WTC11 (cell line): ENCODE data around the gene GABRG3. TPM values are rescaled to one million over a fixed set of nuclear protein-coding genes. Genes with fewer than 3 reads are reported as not detected.

ENCODE experiments used
- ATAC-seq: fragments of 200-7000 bp; cut with Tn5 transposase; 2 replicates; pipeline ENCODE4 v1.10.0; 2021; ENCODE audit warnings: mild to moderate bottlenecking, moderate library complexity
- CTCF ChIA-PET: fragments of 300-600 bp; sonication (Branson Sonifier 250); formaldehyde crosslinking; loops from one replicate; lab custom pipeline; 2021; ENCODE audit warnings: antibody characterized with exemption; lab: Charles Lee
- POLR2A ChIA-PET: fragments of 350-600 bp; sonication (Branson Sonifier 250); formaldehyde crosslinking; loops from one replicate; lab custom pipeline; 2021; ENCODE audit warnings: antibody characterized with exemption; lab: Charles Lee
- DNase-seq: peaks from one replicate; pipeline ENCODE4 v3.0.0; 2021; ENCODE audit warnings: low spot score
- H3K27ac Mint-ChIP-seq: 2 replicates; pipeline ENCODE4 v1.8.0; 2021; ENCODE audit warnings: mixed read lengths
- H3K27me3 Mint-ChIP-seq: 2 replicates; pipeline ENCODE4 v1.8.0; 2021; ENCODE audit warnings: low read depth, mild to moderate bottlenecking, moderate library complexity, mixed read lengths
- H3K36me3 Mint-ChIP-seq: 2 replicates; pipeline ENCODE4 v1.8.0; 2021; ENCODE audit warnings: mixed read lengths
- H3K4me1 Mint-ChIP-seq: 2 replicates; pipeline ENCODE4 v1.8.0; 2022; ENCODE audit warnings: mixed read lengths
- H3K4me3 Mint-ChIP-seq: 2 replicates; pipeline ENCODE4 v1.8.0; 2021; ENCODE audit warnings: mild to moderate bottlenecking, moderate library complexity, mixed read lengths
- H3K9me3 Mint-ChIP-seq: 2 replicates; pipeline ENCODE4 v1.8.0; 2021; ENCODE audit warnings: mixed read lengths
- ATF2 ChIP-seq: sonication (generic); formaldehyde crosslinking; IDR thresholded peaks from 2 replicates; pipeline ENCODE4 v1.8.1; 2022; ENCODE audit warnings: low read depth, missing genetic modification reagents, borderline replicate concordance
- CTCF ChIP-seq: fragments of 200-600 bp; IDR thresholded peaks from 2 replicates; pipeline ENCODE4 v1.8.0; 2022; ENCODE audit warnings: antibody characterized with exemption
- E2F5 ChIP-seq: sonication (generic); formaldehyde crosslinking; IDR thresholded peaks from 2 replicates; pipeline ENCODE4 v1.8.1; 2022; ENCODE audit warnings: mild to moderate bottlenecking, moderate library complexity, missing genetic modification reagents
- ERG ChIP-seq: fragments of 250-450 bp; sonication (Bioruptor Pico); IDR thresholded peaks from 2 replicates; pipeline ENCODE4 v1.8.0; 2021; ENCODE audit warnings: mild to moderate bottlenecking
- FOXP1 ChIP-seq: sonication (generic); formaldehyde crosslinking; IDR thresholded peaks from 2 replicates; pipeline ENCODE4 v1.8.0; 2022; ENCODE audit warnings: missing genetic modification reagents, mild to moderate bottlenecking, moderate library complexity, borderline replicate concordance
- HMGA2 ChIP-seq: fragments of 250-450 bp; sonication (Bioruptor Pico); IDR thresholded peaks from 2 replicates; pipeline ENCODE4 v1.4.0; 2021; ENCODE audit warnings: mild to moderate bottlenecking, moderate library complexity
- IRF1 ChIP-seq: sonication (generic); formaldehyde crosslinking; IDR thresholded peaks from 2 replicates; pipeline ENCODE4 v1.8.0; 2023; ENCODE audit warnings: missing genetic modification reagents
- IRF2 ChIP-seq: sonication (generic); formaldehyde crosslinking; IDR thresholded peaks from 2 replicates; pipeline ENCODE4 v1.8.0; 2022; ENCODE audit warnings: low read depth, missing genetic modification reagents, borderline replicate concordance
- MXD4 ChIP-seq: fragments of 250-450 bp; sonication (Bioruptor Pico); IDR thresholded peaks from 2 replicates; pipeline ENCODE4 v1.8.0; 2021; ENCODE audit warnings: mild to moderate bottlenecking, moderate library complexity, borderline replicate concordance
- MYBL2 ChIP-seq: sonication (generic); formaldehyde crosslinking; IDR thresholded peaks from 2 replicates; pipeline ENCODE4 v1.8.1; 2023; ENCODE audit warnings: mild to moderate bottlenecking, moderate library complexity, missing genetic modification reagents
- RORB ChIP-seq: fragments of 250-450 bp; sonication (Bioruptor Pico); IDR thresholded peaks from 2 replicates; pipeline ENCODE4 v1.9.0; 2021; ENCODE audit warnings: mild to moderate bottlenecking
- TEAD1 ChIP-seq: sonication (generic); formaldehyde crosslinking; IDR thresholded peaks from 2 replicates; pipeline ENCODE4 v1.8.0; 2022; ENCODE audit warnings: mild to moderate bottlenecking, missing genetic modification reagents
- ZMAT4 ChIP-seq: fragments of 250-450 bp; sonication (Bioruptor Pico); IDR thresholded peaks from 2 replicates; pipeline ENCODE4 v1.9.0; 2021; ENCODE audit warnings: mild to moderate bottlenecking
- ZNF219 ChIP-seq: sonication (generic); formaldehyde crosslinking; IDR thresholded peaks from 2 replicates; pipeline ENCODE4 v1.8.0; 2023; ENCODE audit warnings: missing genetic modification reagents, mild to moderate bottlenecking, borderline replicate concordance
- ZNF232 ChIP-seq: sonication (generic); formaldehyde crosslinking; IDR thresholded peaks from 2 replicates; pipeline ENCODE4 v1.8.0; 2022; ENCODE audit warnings: mild to moderate bottlenecking, missing genetic modification reagents
- ZNF416 ChIP-seq: fragments of 250-450 bp; sonication (Bioruptor Pico); IDR thresholded peaks from 2 replicates; pipeline ENCODE4 v1.9.0; 2021; ENCODE audit warnings: mild to moderate bottlenecking, inconsistent platforms
- ZNF423 ChIP-seq: fragments of 250-450 bp; sonication (Bioruptor Pico); IDR thresholded peaks from 2 replicates; pipeline ENCODE4 v2.1.2; 2022; ENCODE audit warnings: mild to moderate bottlenecking, moderate library complexity
- total RNA-seq: library from RNA; stranded (reverse); gene quantifications from 3 replicates; pipeline ENCODE4 v1.2.3, GENCODE V29; 2021

Gene GABRG3
- total RNA-seq, 1 experiment from 2014 or later: 0.72 TPM

- POLR2A ChIA-PET: no interaction called here
- Mint-ChIP-seq H3K27me3 (no peaks in the 10 kb centered on the region), H3K36me3 (no peaks in the 10 kb centered on the region), H3K9me3 (peaks cover 9% of the 10 kb centered on the region; the same call in 1 of the 2 replicates), H3K4me1 (peaks cover 8% of the 10 kb centered on the region), H3K27ac (no peak overlapping the region), H3K4me3 (peak overlapping the region; percentile 51)
- TF ChIP-seq CTCF (peak; percentile 94), ZNF423 (peak; percentile 71), MXD4 (CRISPR knock-in tag) (no peak), TEAD1 (CRISPR knock-in tag) (0 out of 2 replicates have a peak, but pooled peaks have one; percentile 24), ZNF416 (CRISPR knock-in tag) (no peak), ZNF232 (CRISPR knock-in tag) (no peak)
- CTCF ChIA-PET: interaction anchor here (0.6 to 2.5 kb wide), 60 partner anchors 10 to 721 kb away, joined by 3 to 46 read pairs (median 4); partner anchors contain the start of gene GABRG3
- DNase-seq (peak; percentile 82), ATAC-seq (peak; percentile 88)
Observed at GRCh38 chr15:27358751-27359434, 387.9 kb downstream of the GABRG3 start.

GRCh38 chr15:27359586-27359985, 388.6 kb downstream of the GABRG3 start:
- no peak for DNase-seq
- H3K4me3 Mint-ChIP-seq: no peak overlapping the region
- TF ChIP-seq ATF2 (CRISPR knock-in tag): no peak
- TF ChIP-seq RORB (CRISPR knock-in tag): no peak
- no peak for TF ChIP-seq IRF1 (CRISPR knock-in tag)
- no peak for TF ChIP-seq FOXP1 (CRISPR knock-in tag)
- TF ChIP-seq ZMAT4 (CRISPR knock-in tag): no peak
- no peak for TF ChIP-seq IRF2
- TF ChIP-seq MYBL2 (CRISPR knock-in tag): no peak
- no peak for TF ChIP-seq E2F5 (CRISPR knock-in tag)
- TF ChIP-seq HMGA2 (CRISPR knock-in tag): no peak
- no peak for TF ChIP-seq ERG (CRISPR knock-in tag)
- TF ChIP-seq ZNF219 (CRISPR knock-in tag): no peak
- TF ChIP-seq ZNF232 (CRISPR knock-in tag): no peak
- no peak for ATAC-seq
- CTCF ChIA-PET: interaction anchor here (0.8 to 2.5 kb wide), 22 partner anchors 9 to 720 kb away, joined by 3 to 46 read pairs (median 7); no protein-coding TSS in a partner anchor
- H3K36me3 Mint-ChIP-seq: no peaks in the 10 kb centered on the region
- H3K4me1 Mint-ChIP-seq: peaks cover 8% of the 10 kb centered on the region
- H3K9me3 Mint-ChIP-seq: peaks cover 9% of the 10 kb centered on the region; the same call in 1 of the 2 replicates
- POLR2A ChIA-PET: no interaction called here
- no peak overlapping the region for H3K27ac Mint-ChIP-seq
- H3K27me3 Mint-ChIP-seq: no peaks in the 10 kb centered on the region
